Activated CD4-positive, alpha-beta T cell treated with anti-CD3 and anti-CD28 coated beads, Interleukin-2, amount 50 U/mL, for 48 hours (primary cell): ENCODE results near the gene WNT4.

Experiments used
- DNase-seq, 2 experiments: peaks; one replicate each; pipeline ENCODE4 v3.0.0-alpha.2; 2020

Gene WNT4

DNA sequence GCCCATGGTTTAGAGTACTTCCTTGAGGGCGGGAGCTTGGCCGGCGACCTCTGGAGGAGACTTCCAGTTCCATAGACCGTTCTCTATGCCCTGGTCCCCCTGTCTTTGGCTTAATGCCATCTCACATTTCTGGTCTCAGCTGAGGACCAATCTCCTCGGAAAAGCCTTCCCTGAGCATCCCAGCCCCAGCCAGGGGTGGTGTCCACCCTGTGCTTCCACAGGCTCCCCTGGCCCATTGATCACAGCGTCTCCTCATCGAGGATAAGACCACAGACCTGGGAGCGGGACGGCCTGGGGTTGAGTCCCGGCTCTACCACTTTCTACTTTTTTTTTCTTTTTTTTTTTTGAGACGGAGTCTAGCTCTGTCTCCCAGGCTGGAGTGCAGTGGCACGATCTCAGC, 14.5 kb downstream of the WNT4 start:
- no peak for DNase-seq

DNA sequence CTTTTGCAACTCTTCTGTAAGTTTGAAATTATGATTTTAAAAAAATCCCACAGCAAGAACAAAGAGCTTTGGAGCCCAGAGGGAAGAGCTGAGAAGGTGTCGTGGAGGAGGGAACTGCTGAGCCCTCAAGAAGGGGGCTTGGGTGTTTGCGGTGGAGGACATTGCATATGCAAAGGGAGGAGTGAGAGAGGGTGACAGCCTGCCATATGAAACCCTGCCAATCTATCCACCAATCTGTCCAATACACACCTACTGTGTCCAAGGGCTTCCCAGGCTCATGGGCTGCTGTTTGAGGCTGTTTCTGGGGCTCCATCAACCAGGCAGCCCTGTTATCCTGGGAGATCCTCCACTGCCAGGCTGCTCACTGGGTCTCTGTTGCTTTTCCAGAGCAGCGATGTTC, 15.2 kb downstream of the WNT4 start:
- no peak for DNase-seq

DNA sequence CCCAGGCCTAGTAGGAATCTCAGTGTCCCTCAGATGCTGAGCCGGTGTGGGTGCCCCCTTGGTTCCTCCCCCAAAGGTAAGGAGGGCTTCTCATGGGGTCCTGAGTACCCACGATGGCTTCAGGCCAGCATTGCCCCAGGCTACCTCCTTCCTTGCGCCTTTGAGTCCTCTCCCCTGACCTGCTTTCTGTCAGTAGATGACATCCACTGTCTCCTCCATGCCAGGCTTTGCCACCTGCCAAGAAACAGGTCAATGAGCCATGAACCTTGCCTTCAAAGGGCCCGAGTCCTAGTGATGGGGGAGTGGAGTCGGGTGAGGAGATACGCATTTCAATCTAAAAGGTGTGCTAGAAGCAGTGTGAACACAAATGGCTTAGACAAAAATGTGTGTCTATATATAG, 15.6 kb downstream of the WNT4 start:
- DNase-seq = no peak

DNA sequence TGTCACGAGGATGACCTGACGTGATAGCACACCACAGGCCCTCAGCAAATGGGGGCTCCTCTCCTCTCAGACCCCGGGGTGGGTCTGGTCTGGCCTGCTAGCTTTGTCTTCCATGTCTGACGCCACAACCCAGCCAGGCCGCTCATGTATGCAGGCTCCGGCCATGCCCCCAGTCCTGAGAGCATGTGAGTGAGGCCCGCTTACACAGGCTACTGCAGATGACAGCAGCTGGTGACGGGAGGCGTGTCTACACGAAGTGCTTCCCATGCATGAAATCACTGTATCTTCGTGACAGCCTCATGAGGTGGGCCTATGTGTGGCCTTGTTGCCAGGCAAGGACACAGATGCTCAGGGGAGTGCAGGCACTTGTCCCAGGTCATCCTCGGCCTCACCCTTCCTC, 16.4 kb downstream of the WNT4 start:
- DNase-seq = no peak

DNA sequence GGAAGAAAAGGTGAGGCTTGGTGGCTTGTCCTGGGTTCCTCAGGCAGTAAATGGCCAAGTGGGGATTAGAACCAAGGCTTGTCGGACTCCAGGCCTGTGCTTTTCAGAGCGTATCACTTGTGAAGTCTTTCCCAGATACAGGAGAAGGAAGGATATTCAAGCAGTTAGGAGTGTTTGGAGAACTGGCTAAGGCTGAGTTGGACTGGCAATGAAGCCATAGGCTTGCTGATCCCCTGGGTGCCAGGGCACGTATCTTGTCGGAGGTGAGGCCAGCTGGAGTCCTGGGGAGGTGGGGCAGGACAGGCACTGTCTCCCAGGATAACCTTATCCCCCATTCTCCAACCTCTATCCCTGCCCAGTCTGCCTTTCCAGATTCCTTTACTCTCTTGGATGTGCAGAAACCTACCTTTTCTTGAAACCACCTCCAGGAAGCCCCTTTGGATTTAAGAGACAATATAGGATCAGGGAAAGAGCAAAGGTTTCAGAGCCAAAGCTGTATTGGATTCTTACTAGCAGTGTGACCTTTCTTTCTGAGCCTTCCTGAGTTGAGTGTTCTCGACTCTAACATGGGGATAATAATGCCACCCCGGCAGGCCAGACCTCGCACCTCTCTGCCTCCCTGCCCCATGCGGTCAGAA, 18.2 kb downstream of the WNT4 start:
- DNase-seq = no peak

DNA sequence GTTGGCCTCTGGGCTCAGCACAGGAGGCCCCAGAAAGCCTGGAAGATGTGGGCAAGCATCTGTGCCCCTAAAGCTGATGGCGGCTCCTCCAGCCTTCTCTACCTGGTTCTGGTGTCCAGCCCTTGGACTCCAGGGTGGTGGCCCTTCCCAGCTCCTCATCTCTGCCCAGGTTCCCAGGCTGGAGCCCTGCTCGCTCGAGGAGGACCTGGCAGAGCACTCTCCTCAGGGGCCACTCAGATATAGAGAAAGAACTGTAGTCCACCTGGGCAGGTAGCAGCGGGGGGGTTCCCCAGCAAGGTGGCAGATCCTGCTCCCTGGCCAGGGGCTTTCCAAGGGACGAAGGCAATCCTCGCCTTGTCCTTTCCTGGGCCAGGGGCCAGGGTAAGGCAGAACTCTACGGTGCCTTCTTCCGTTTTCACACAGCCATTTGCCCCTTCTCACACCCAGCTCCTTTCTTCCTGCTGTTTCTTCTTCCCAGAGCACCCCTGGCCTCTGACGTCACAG, 18.9 kb downstream of the WNT4 start:
- DNase-seq = no peak

DNA sequence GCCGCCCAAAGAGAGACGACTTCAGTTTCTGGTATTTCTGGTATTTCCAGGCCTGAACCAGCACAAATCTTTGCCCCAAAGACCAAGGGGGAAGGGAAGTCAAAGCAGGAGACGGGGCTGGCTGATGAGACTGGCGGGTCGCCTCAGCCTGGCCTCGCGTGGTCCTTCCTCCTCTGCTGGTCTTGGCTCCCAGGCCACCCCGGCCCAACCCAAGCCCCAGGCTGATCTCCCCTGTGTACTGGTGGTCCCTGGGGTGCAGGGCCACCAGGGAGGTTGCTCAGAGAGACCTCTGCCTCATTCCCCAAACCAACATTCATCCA, 19.9 kb downstream of the WNT4 start:
- DNase-seq = no peak

DNA sequence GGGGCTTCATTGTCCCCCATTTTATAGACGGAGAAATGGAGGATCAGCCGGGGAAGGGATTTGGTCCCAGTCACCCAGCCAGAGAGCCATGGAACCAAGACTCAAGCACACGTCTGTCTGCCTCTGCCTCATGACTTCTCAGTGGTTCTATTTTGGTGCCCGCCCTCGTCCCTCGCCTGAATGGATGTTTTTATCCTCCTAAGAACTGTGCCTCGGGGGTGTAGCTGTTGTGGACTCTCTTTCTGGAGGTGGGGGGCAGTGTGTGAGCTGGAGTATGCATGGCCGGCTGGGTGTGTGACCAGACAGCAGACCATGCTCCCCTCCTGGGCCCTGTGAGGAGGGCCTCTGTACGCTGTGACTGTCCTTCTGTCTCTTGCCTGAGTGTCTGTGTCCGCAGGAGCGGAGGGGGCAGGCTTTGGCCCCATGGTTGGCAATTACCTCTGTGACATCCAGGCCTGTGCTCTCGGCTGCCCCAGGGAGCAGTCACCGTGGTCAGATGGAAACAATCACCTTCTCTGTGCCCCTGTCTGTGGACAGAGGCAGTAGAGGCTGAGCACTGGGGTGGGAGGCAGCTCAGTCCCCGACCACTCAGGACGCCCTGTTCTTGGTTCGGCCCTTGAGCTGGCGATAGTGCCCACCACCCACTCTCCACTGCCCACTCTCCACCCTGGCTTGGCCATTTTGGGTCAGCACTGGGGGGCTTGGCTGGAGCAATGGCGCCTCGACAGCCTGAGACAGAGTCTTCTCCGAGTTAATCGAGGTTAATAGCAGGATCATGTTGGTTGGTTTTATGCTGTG, 20.4 kb downstream of the WNT4 start:
- DNase-seq = no peak

DNA sequence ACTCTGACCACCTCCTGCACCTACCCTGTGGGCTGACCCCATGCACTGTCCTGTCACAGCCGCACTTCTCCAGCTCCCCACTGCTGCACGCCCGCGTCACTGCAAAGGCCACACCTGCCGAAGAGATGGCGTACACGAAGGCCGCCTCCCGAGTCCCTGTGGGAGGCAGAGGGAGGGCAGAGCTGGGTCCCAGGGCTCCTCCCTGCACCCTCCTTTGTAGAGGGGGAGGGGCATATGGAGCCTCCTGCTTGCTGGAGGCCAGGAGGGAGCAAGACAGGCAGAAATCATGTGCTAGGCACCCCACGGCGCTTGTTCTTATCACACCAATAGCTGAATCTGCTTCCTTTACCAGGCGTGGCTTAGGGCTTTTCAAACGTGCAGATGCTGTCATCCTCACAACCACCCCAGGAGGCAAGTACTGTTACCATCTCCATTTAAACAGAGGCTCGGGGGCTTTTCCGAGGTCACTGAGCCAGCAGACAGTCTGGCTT, 21.4 kb downstream of the WNT4 start:
- DNase-seq = no peak

DNA sequence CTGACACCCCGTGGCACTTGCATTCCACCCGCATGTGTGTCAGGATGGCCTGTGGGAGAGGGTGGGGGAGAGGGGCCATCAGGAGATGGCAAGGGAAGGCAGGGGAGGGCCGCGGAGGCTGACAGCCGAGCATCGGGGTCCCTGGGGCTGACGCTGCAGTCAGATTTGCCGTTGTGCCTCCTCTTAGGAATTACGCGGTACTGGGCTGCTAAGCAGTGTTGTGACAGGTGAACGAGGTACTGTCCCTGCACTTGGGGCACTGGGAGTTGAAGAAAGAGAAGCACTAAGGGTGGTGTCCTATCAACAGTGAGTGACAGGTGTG, 22.5 kb downstream of the WNT4 start:
- no peak for DNase-seq

DNA sequence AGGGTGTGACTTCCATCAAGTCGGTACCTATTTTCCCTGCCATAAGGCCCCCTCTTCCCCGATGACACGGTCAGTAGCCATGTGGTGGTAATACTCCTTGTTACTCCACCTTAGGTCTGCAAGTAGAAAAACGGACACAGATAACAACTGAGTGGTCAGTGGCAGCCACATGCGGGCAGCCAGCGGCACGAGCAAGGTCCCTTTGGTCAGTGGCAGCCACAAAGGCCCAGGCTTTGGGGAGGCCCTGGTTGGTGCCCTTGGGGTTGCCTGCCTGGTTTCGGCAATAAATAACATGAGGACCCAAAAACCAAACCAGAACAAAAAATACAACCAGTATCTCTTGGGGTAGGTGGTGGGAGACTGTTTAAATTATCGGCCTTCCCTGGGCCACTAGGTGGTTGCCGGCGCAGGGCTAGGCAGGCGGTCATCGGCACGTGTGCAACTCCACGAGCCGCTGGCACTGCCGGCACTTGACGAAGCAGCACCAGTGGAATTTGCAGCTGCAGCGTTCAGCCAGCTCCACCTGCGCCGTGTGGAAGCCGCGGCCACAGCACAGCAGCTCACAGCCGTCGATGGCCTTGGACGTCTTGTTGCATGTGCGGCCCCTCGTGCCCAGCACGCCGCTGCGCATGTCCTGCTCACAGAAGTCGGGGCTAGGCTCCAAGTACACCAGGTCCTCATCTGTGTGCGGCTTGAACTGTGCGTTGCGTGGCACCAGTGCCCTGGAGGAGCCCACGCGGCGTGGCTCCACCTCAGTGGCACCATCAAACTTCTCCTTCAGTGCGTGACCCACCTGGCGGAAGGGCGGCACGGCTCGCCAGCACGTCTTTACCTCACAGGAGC, 23.1 kb downstream of the WNT4 start:
- no peak for DNase-seq

DNA sequence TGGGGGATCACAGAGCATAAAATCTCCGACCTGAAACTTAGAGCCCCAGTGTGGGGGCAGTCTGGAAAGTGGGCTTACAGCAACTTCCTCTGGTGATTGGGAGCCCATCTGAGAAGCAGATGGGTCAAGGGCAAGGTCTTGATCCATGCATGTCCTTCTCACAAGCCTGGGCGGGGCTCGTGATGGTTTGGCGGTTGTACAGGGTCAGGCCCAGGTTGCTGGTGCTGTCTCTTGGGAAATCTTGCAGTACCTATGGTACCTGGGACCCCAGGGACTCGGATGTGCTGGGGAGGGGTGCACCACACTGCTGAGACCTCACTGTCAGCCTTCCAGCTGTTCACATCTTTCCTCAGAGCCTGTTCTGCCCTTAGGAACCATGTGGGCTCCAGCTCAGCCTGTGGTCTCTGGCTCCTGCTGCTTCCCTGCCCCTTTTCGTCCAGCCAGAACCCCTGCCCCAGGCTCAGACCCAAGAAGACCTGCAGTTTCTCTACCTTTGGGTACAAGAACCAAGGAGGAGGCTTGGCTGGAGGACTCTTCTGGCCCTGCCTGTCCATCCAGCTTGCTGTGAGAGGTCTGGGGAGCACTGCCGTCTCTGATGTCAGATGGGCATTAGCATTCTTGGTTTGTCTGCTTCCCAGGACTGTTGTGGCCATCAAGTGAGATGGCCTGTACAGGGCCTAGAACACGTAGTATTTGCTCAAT, 24.5 kb downstream of the WNT4 start:
- no peak for DNase-seq

DNA sequence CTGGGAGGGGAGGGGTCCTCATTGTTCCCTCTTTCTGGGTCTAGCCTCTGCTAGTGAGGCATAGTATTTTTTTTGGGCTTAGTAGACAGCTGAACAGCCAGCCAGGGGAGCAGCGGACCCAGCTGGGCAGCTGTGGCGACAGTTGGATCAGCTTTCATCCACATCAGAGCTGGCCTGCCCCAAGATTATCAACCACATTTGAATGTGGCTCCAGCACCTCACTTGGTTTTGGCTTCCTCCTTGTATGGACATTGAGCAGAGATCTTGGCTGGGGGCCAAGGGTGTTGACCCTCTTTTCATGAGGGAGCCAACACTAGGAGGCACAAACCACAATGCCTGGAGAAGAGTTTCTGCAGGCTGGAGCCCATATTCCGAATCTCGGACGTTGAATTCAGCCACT, 25.0 kb downstream of the WNT4 start:
- no peak for DNase-seq

DNA sequence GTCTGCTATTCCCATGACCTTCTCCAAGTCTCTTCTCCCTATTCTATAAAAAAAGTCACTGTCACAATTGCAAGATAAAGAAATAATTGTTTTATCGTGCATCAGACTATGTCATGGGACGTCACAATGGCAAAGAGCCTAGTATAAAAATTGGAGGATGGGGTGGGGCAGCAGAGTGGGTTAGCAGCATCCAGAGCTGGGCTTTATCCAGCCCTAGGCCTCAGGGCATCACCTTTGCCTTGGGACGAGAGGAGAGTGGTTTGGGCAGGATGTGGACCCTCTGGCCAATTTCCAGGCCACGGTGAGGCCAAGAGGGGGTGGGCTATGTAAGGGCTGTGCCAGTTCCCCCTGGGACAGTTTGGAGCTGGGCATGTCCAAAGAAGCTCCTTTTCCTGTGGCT, 25.7 kb downstream of the WNT4 start:
- no peak for DNase-seq

DNA sequence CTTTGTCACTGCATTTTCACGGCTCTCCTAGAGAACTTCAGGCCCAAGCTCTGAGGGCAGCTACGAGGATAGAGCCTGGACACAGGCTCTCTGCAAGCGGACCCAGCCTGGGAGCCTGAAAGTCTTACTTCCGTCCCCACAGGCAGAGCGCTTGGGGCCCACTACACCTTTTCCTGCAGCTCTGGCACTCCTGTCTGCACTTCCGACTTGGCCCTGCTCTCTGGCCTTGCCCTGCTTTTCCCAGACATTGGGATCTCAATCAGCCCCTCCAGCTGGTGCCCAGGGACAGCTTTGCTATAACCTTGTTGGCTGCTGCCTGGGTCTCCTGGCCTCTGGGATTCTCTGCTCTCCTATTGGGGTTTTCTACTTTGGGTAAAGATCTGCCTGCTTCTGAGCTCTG, 27.6 kb downstream of the WNT4 start:
- no peak for DNase-seq

DNA sequence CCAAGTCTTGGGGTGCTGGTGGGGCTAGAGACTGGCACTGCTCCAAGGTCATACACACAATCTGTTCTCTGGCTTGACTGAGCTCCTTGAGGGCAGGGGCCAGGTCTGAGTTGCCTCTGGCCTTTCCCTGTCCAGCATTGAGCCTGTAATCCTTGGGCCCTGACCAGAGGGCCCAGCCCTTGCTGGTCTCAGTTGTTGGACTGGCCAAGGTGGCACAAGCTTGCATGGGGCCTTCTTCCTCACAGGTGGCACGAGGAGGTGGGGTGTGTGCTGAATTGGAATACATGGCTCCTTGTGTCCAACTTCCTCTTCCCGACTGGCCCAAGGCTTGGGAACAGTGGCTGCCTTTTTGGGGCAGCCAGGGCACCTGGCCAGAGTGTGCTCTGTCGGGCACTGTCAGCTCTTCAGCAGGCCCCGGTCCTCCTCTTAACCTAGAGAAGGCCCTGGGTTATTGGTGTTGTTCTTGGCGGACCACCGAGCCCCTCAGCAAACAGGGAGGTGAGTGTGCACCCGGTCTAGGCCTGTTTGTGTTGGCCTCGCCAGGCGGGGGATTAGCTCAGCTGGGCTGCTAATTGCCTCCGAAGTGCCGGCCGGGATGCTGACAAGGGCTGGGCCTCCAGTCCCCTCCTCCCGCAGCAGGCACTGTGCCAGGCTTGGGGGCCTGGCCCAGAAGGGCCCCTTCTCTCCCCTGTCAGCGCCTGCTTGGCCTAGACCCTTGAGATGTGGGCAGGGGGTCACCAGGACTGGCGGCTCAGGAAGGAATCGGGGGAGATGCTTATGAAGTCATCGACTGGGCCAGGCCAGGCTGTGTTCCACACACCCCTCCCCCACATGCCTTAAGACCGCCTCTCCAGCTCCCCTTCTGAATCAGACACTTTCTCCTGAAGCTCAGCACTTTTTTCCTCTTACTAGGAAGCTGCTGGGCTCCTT, 28.5 kb downstream of the WNT4 start:
- DNase-seq = no peak

DNA sequence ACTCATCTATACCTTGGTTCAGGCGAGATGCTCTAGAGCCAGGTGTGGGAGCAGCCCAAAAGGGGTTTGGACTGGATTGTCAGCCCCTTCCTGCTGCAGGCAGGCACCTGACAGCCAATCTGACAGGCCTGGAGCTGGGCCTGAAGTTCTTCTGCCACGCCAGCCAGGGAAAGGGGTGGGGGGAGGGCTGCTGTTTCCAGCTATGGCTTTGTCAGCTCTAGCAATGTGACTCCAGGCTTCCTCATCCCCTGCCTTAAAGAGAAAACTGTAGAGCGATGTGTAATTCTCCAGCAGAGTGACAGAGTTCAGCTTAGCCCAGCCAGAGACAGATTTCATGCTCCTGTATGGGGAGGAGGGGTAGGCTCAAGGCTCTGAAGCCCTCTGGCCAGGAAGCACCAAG, 30.3 kb downstream of the WNT4 start:
- DNase-seq = no peak

DNA sequence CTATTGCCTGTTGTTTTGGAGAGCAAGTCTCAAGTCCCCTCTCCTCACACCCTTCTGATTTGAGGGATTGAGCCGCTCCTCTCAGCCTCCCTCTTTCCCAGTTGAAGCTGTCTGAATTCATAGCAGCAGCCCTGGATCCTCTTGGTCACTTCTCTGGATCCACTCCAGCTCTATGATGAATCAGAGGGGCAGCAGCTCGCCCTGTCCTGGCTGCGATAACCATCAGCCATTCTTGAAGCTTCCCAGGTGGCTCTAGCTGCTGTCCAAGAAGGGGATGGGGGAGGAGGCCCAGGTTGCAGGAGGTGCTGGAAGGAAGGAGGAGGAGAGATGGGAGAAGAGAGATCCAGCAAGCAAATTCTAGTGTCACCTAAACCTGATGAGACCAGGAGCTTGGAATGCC, 31.3 kb downstream of the WNT4 start:
- DNase-seq = no peak

DNA sequence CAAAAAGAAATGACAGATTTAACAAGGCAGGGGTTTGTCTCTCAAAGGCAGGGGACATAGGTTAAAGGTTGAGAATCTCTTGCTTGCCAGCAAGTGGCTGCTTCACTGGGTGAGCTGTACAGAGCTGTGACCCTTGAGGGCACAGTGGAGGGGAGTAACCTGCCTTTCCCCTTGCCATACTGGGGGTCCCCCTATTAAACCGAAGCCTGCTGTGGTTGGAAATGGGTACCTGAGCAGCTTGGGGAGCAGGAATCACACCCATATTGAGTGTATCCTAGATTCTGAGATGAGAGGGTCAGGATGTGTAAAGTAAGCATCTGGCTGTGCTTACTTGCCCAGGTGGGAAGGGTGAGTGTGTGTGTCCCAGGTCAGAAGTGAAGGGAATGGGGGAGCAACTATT, 31.8 kb downstream of the WNT4 start:
- no peak for DNase-seq

DNA sequence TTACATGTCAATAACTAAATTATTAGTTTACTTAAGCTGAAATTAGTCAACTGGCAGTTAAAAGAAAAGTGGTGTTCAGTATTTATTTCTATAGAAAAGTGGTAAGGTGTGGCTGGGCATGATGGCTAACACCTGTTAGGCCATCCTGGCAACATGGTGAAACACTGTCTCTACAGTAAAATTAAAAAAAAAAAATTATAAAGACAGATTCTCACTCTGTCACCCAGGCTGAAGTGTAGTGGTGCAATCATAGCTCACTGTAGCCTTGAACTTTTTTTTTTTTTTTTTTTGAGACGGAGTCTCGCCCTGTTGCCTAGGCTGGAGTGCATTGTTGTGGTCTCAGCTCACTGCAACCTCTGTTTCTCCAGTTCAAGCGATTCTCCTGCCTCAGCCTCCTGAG, 32.9 kb downstream of the WNT4 start:
- DNase-seq = no peak

DNA sequence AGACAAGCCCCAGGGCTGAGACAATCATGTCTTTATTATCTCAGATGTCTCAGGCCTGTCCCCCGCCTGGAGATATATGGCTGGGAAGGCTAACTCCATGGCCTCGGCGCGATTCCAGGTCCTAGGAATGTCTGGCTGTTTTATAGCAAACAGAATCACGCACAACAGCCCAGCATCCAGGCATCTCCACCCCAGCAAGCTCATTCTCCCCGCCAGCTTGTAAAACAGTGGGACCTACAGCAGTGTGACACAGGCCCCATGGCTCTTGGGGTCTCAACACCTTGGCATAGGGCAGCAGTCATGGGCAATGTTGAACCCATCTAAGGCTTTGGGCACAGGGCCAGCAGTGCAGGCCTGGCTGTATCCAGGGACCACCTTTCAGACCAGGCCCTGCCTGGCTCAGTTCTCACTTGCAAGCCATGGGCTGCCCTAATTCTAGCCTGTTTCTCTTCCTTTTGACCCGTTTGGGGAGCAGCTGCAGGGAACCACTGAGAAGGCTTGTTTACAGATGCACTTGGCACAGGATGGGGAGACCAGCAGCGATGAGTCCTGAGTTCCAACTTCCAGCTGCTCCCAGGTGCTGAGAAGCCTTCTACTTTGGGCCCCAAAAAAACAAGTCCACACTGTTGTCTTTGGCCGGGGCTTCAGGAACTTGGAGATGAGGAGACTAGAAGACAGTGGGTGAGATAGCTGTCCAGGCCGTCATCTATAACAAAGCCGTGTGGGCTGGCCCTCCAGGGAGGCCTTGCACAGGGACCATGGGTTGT, 34.4 kb downstream of the WNT4 start:
- no peak for DNase-seq
